PC-9 (cell line): Measurements from ENCODE around the gene ARR3.

Experiments used
- CTCF ChIP-seq: fragments of 200-600 bp; sonication (generic); conservative IDR thresholded peaks from 2 replicates; pipeline ENCODE4 v1.6.1; 2017; ENCODE audit warnings: mixed run types, antibody characterized with exemption, mild to moderate bottlenecking, moderate library complexity
- EZH2 ChIP-seq: fragments of 200-600 bp; sonication (generic); IDR thresholded peaks from 2 replicates; pipeline ENCODE4 v1.8.0; 2017; ENCODE audit warnings: antibody characterized with exemption, low read depth

GRCh38 chrX:70219938-70220764, 48.0 kb upstream of the ARR3 start:
- TF ChIP-seq CTCF, result no peak
- TF ChIP-seq EZH2, result no peak
